Measurements from ENCODE around the gene LMBRD2.

Gene LMBRD2

GRCh38 chr5:36099748-36100147 lies 51.9 kb downstream of the LMBRD2 start:
- no peak for DNase-seq

DNA sequence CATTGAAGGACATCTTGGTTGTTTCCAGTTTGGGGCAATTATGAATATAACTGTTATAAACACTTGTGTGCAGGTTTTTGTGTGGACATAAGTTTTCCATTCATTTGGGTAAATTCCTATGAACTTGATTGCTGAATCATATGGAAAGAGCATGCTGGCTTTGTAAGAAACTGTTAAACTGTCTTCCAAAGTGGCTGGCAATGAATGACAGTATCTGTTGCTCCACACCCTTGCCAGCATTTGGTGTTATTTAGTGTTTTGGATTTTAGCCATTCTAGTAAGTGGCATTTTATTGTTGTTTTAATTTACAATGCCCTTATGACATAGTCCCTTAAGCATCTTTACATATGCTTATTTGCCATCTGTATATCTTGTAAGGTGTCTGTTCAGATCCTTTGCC lies 55.2 kb downstream of the LMBRD2 start:
- DNase-seq = no peak

DNA sequence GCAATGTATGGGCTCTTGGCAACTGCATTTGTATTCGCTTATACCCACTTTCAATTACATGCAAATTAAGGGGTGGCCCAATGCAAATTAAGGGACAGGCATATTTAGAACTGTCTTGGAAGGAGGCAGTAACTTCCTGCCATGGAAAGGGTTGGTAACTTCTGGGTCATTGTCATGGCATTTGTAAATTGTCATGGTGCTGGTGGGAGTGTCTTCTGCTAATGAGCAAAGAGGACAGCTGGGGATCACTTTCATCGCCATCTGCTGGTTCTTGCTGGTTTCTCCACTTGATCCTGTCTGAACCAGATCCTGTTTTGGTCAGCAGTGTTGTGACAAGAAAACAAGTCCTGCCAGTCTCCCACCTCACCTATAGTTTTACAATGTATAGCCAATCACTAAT lies 61.7 kb downstream of the LMBRD2 start:
- no peak for DNase-seq

DNA sequence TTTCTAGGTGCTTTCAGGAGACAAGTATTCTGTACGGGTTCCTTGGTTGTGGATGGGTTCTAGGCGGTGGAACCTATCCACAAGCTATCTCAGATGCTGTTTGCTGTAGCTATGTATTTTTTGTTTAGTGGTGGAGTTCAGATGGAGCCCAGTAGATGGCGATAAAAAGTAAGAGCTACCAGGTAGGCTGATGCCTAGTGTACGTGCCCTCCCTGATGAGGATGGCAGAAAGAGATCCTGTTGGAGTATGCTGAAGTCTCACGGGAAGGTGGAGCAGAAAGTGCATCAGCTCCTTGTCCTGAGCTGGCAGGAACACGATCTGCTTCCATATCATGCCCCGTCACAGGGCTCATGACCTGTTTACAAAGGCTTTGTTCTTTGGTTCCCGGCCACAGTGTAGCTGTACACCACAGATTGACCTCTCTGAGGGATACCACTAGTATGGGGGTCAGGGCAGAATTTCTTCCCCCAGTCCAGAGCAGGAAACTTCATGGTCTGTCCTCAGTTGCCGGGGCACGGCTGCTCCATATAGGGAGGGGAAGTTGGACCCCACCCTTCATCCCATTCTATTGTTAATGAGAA lies 72.4 kb downstream of the LMBRD2 start:
- DNase-seq = peak in 1 of 2 donors; percentile 14

GRCh38 chr5:36078430-36078829 lies 73.3 kb downstream of the LMBRD2 start:
- DNase-seq = no peak

GRCh38 chr5:36073595-36074216 lies 78.0 kb downstream of the LMBRD2 start:
- no peak for DNase-seq

GRCh38 chr5:36070687-36071571 lies 80.8 kb downstream of the LMBRD2 start:
- no peak for DNase-seq

- DNase-seq = no peak
Observed at GRCh38 chr5:36068751-36069281, 82.9 kb downstream of the LMBRD2 start.

GRCh38 chr5:36066540-36067210 lies 85.0 kb downstream of the LMBRD2 start, which contains the start of gene UGT3A2:
UGT3A2 (minus strand) TSS chr5:36066882; CDS start chr5:36066789, 93 bp downstream.
- no peak for DNase-seq

GRCh38 chr5:36066001-36066539 lies 85.6 kb downstream of the LMBRD2 start:
- DNase-seq = no peak

DNA sequence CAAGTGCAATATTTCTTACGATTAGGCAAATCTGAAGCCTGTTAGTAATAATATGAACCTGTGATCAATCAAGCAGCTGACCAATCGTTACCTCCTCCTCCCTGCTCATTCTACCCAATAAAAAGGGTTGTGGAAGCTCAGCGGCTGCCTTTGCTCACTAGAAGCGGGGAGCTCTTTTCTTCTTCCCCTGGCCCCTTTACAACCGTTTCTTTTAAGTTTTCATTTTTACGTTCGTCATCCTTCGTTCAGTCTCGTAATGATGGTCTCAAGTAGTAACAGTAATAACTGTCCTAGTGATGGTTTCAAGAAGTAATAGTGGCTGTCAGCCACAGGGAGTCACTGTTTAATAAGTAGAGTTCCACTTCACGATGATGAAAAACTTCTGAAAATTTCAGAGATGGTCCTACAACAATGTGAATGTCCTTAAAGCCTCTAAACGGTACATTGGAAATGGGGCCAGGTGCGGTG lies 91.2 kb downstream of the LMBRD2 start:
- DNase-seq = no peak

- no peak for DNase-seq
Observed at GRCh38 chr5:36059571-36060419, 91.9 kb downstream of the LMBRD2 start.

GRCh38 chr5:36058776-36059175 lies 92.9 kb downstream of the LMBRD2 start:
- DNase-seq = no peak

GRCh38 chr5:36057386-36057785 lies 94.3 kb downstream of the LMBRD2 start:
- no peak for DNase-seq

GRCh38 chr5:36056422-36056821 lies 95.3 kb downstream of the LMBRD2 start:
- DNase-seq = no peak

DNA sequence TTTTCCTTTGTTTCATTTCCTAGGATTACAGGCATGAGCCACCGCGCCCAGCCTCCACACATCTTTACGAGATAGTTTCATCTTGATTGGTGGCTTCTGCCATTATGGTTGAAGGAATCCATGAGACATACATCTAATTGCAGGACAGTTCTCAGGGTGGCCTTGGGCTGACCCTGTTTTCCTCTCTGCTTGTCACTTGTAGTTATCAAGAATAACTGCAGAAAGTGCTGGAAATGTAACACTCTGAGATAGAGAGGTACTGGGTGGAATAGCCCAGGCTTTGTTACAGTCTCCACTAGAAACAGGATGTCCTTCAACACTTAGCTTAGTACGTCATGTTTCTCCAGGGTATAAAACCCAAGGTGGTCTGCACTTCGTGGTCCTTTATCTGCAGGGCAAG lies 95.7 kb downstream of the LMBRD2 start:
- DNase-seq = no peak

DNA sequence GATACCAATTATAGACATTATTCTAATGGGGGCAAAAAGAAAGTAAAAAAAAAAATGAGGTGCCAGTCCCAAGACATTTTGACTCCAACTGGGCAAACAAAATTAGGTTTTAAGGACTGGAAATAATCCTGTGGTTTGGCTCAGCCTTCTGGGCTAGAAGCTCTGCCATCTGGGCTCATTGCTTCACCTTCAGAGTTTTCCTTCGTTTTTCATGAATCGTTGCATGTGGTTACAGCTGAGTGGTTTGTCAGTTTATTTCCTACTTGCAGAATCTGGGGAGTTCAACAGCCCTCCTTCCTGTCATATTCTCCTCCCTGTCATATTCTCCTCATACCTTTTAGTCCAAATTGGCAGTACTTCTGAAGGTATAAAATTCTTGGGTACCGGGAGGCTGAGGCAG lies 97.0 kb downstream of the LMBRD2 start:
- DNase-seq = no peak

DNA sequence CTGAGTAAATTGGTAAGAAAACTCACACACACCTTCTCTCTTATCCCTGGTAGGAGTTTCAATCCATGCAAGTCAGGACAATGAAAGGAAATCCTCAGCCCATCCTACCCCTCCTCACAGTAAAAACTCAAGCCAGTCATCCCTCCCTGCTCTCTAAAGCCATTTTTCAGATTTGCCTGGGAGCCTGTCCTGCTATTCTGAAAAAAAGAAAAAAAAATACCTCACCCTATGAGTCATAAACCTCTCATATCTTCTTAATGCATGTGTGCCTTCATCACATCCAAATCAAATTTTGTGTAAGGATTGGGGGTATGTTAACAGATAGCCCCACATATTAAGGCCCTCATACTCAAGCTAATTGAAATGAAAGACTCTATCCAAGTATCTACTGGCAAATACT lies 99.1 kb downstream of the LMBRD2 start:
- no peak for DNase-seq

DNA sequence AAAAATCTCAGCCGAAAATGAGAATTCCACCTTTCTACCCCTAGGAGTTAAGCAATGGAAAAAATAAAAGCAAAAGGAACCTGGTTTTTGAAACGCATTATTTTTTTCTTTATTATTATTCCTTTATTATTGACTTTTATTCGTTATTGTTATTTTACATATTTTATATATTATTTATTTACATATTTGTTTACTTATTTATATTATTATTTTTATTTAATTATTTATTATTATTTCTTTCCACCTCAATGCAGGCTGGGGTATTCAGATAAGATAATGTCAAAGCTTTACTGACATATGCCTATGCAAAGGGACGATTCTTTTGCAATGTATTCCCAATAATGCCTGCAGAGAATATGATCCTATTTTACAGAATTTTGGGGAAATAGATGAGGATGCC lies 101.7 kb downstream of the LMBRD2 start:
- DNase-seq = no peak
